ENCODE results near the gene TRABD2B. TPM values are rescaled to one million over a fixed set of nuclear protein-coding genes. Genes with fewer than 3 reads are reported as not detected.

The TRABD2B gene
- total RNA-seq, 1 experiment from 2014 or later = 0.05 TPM

DNA sequence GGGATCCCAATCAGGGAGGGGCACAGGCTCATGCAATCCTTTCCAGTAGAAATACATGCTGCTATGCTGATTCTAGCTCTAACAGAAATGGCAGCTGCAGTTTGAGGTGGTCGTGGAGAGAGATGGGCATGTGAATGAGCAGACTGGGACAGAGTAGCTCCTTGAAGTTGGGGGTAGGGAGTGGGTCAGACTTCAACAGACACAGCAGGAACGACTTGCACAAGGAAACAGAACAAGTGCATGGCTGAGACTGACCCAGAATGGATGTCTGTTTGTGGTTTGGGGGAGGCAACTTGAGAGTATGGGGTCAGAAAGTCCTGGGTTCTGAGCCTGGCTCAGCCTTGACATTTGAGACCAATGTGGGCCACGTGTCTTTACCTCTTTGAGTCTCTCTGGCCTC is 25.1 kb upstream of the TRABD2B start (continued):
- TF ChIP-seq, protein P1, sequence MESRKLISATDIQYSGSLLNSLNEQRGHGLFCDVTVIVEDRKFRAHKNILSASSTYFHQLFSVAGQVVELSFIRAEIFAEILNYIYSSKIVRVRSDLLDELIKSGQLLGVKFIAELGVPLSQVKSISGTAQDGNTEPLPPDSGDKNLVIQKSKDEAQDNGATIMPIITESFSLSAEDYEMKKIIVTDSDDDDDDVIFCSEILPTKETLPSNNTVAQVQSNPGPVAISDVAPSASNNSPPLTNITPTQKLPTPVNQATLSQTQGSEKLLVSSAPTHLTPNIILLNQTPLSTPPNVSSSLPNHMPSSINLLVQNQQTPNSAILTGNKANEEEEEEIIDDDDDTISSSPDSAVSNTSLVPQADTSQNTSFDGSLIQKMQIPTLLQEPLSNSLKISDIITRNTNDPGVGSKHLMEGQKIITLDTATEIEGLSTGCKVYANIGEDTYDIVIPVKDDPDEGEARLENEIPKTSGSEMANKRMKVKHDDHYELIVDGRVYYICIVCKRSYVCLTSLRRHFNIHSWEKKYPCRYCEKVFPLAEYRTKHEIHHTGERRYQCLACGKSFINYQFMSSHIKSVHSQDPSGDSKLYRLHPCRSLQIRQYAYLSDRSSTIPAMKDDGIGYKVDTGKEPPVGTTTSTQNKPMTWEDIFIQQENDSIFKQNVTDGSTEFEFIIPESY (IDR thresholded peaks at IDR 0.05; ENCODE audit: extremely low read depth, insufficient replicate concordance, low read length) = no peak
- TF ChIP-seq, protein P2, sequence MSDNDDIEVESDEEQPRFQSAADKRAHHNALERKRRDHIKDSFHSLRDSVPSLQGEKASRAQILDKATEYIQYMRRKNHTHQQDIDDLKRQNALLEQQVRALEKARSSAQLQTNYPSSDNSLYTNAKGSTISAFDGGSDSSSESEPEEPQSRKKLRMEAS (IDR thresholded peaks at IDR 0.05) = no peak
- TF ChIP-seq, protein P3, sequence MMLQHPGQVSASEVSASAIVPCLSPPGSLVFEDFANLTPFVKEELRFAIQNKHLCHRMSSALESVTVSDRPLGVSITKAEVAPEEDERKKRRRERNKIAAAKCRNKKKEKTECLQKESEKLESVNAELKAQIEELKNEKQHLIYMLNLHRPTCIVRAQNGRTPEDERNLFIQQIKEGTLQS (IDR thresholded peaks at IDR 0.05) = no peak
- TF ChIP-seq, protein P4, sequence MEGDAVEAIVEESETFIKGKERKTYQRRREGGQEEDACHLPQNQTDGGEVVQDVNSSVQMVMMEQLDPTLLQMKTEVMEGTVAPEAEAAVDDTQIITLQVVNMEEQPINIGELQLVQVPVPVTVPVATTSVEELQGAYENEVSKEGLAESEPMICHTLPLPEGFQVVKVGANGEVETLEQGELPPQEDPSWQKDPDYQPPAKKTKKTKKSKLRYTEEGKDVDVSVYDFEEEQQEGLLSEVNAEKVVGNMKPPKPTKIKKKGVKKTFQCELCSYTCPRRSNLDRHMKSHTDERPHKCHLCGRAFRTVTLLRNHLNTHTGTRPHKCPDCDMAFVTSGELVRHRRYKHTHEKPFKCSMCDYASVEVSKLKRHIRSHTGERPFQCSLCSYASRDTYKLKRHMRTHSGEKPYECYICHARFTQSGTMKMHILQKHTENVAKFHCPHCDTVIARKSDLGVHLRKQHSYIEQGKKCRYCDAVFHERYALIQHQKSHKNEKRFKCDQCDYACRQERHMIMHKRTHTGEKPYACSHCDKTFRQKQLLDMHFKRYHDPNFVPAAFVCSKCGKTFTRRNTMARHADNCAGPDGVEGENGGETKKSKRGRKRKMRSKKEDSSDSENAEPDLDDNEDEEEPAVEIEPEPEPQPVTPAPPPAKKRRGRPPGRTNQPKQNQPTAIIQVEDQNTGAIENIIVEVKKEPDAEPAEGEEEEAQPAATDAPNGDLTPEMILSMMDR (IDR thresholded peaks at IDR 0.05 in 2 of 3, conservative IDR thresholded peaks at IDR 0.05 in 1 of 3; ENCODE audit: borderline replicate concordance in 1 of 3, insufficient read depth in 1 of 3, low read depth in 2 of 3, low read length in 2 of 3) = no peak

DNA sequence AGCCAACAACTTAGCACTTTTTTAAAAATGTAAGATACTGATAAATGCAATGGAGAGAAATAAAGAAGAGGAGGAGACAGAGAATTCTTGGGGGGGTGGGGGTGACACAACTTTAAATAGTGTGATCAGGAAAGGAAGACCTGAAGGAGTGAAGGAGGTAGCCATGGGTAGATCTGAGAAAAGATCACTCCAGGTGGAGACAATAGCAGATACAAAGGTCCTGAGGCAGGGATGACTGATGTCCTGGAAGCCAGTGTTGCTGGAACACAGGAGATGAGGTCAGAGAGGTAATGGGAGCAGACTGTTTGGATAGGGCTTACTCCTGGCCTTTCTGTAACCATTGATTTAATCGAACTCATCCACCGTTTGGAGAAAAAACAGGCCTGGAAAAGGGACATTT is 24.6 kb upstream of the TRABD2B start:
- ChIA-PET RAD21 (ENCODE audit: low non-redundant PET in 1 of 2, low total read pairs in 2 of 2, uncharacterized antibody in 2 of 2, unreplicated experiment in 2 of 2) (no interaction called here), POLR2A (no interaction called here), CTCF (no interaction called here)
- intact Hi-C loops (cut with micrococcal nuclease) = no loop called here
- no peak overlapping the region for H3K4me3 ChIP-seq (replicated peaks in 1 of 2; ENCODE audit: low read depth in 1 of 2, low read length in 2 of 2)
- no peak overlapping the region for H3K9ac ChIP-seq (ENCODE audit: low read length)
- peaks cover 13% of the 10 kb centered on the region; the same call in 1 of the 2 replicates for H3K27me3 ChIP-seq (ENCODE audit: insufficient read depth, low read length)
- H4K20me1 ChIP-seq (ENCODE audit: insufficient read depth) = no peaks in the 10 kb centered on the region
- no peaks in the 10 kb centered on the region for H3K4me1 ChIP-seq (ENCODE audit: control insufficient read depth in 1 of 2, insufficient read depth in 2 of 2, low read length in 2 of 2)
- BruUV-seq (replicated peaks) = no TSS peak
- no peaks in the 10 kb centered on the region for H3K36me3 ChIP-seq (ENCODE audit: control insufficient read depth in 1 of 2, insufficient read depth in 2 of 2, low read length in 2 of 2)
- H3K79me2 ChIP-seq (ENCODE audit: insufficient read depth, low read length) = no peaks in the 10 kb centered on the region
- H3K4me2 ChIP-seq (ENCODE audit: low read length) = no peak overlapping the region
- H2AFZ ChIP-seq (ENCODE audit: low read depth, low read length, poor library complexity, severe bottlenecking) = no peak overlapping the region
- H3K27ac ChIP-seq (ENCODE audit: low read depth, low read length) = no peak overlapping the region
- no peaks in the 10 kb centered on the region for H3K9me3 ChIP-seq (ENCODE audit: control insufficient read depth in 1 of 2, insufficient read depth in 1 of 2, low read depth in 1 of 2, low read length in 2 of 2)
- no peak for ATAC-seq
- no peak for DNase-seq (ENCODE audit: low read depth, low spot score)
- no peaks in the 10 kb centered on the region for H3K9me2 ChIP-seq (ENCODE audit: insufficient read depth)
- TF ChIP-seq RAD21 (IDR thresholded peaks at IDR 0.05; ENCODE audit: low read depth) (no peak), ELF1 (IDR thresholded peaks at IDR 0.05; ENCODE audit: borderline replicate concordance, low read depth) (no peak), SP1 (IDR thresholded peaks at IDR 0.05; ENCODE audit: low read depth) (no peak), SIN3A (IDR thresholded peaks at IDR 0.05; ENCODE audit: low read depth) (no peak), EZH2phosphoT487 (IDR thresholded peaks at IDR 0.05; ENCODE audit: borderline replicate concordance) (no peak), FOSL1 (IDR thresholded peaks at IDR 0.05; ENCODE audit: low read depth) (no peak), EZH2 (IDR thresholded peaks at IDR 0.05) (no peak), POLR2AphosphoS5 (IDR thresholded peaks at IDR 0.05; ENCODE audit: low read depth, low read length) (no peak), POLR2A (IDR thresholded peaks at IDR 0.05; ENCODE audit: borderline replicate concordance, extremely low read depth, insufficient read depth, insufficient read length) (no peak), SRF (IDR thresholded peaks at IDR 0.05; ENCODE audit: low read depth) (no peak)
- TF ChIP-seq, protein P1 (IDR thresholded peaks at IDR 0.05; ENCODE audit: extremely low read depth, insufficient replicate concordance, low read length) = no peak
- TF ChIP-seq, protein P5, sequence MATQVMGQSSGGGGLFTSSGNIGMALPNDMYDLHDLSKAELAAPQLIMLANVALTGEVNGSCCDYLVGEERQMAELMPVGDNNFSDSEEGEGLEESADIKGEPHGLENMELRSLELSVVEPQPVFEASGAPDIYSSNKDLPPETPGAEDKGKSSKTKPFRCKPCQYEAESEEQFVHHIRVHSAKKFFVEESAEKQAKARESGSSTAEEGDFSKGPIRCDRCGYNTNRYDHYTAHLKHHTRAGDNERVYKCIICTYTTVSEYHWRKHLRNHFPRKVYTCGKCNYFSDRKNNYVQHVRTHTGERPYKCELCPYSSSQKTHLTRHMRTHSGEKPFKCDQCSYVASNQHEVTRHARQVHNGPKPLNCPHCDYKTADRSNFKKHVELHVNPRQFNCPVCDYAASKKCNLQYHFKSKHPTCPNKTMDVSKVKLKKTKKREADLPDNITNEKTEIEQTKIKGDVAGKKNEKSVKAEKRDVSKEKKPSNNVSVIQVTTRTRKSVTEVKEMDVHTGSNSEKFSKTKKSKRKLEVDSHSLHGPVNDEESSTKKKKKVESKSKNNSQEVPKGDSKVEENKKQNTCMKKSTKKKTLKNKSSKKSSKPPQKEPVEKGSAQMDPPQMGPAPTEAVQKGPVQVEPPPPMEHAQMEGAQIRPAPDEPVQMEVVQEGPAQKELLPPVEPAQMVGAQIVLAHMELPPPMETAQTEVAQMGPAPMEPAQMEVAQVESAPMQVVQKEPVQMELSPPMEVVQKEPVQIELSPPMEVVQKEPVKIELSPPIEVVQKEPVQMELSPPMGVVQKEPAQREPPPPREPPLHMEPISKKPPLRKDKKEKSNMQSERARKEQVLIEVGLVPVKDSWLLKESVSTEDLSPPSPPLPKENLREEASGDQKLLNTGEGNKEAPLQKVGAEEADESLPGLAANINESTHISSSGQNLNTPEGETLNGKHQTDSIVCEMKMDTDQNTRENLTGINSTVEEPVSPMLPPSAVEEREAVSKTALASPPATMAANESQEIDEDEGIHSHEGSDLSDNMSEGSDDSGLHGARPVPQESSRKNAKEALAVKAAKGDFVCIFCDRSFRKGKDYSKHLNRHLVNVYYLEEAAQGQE (IDR thresholded peaks at IDR 0.05; ENCODE audit: low read depth) = no peak
- TF ChIP-seq, protein P3 (IDR thresholded peaks at IDR 0.05) = no peak

Measured in HCT116 (cell line).